HL-60 (cell line): ENCODE results near the gene DENND1B.

Experiments
- CTCF ChIP-seq: IDR thresholded peaks from one replicate; pipeline ENCODE4 v1.5.1; 2011; ENCODE audit warnings: low read length, control low read depth, inconsistent platforms; ENCODE audit not compliant: insufficient read depth
- POLR2AphosphoS5 ChIP-seq: IDR thresholded peaks from 2 replicates; pipeline ENCODE4 v1.6.1; 2012; ENCODE audit warnings: low read depth
- REST ChIP-seq: IDR thresholded peaks from 2 replicates; pipeline ENCODE4 v1.6.1; 2012; ENCODE audit warnings: low read depth; ENCODE audit not compliant: insufficient replicate concordance

GRCh38 chr1:197510691-197511378 lies 264.4 kb downstream of the DENND1B start:
- TF ChIP-seq CTCF (no peak), POLR2AphosphoS5 (no peak), REST (no peak)
